ENCODE measurements around the gene FCAR.
"Not testable (repeated sequence)": the region's sequence is repeated elsewhere in the genome, so short reads cannot be mapped to it uniquely, and the experiment has no call there.

Gene FCAR

DNA sequence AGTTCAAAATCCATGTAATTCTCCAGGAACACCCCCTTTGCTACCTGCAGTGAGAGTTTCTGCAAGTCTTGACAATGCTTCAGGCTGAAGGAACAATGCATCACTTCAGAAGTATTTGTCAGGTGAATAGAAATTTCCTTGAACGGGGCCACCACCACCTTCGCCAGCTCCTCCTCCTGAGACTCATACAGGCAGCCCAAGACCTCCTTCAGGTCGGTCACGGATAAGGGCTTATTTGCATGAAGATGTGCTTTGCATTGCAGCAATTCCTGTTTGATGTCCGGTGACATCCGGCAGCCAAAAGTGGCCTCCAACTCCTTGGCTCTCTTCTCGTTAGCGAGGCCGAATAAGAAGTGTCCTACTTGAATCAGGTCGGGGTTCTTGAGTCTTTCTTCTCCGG lies 64.9 kb downstream of the FCAR start:
- no peaks in the 10 kb centered on the region for H3K9me3 ChIP-seq (ENCODE audit: insufficient read depth, low read depth, low read length)
- no peak overlapping the region for H2AFZ ChIP-seq (ENCODE audit: low read length)

DNA sequence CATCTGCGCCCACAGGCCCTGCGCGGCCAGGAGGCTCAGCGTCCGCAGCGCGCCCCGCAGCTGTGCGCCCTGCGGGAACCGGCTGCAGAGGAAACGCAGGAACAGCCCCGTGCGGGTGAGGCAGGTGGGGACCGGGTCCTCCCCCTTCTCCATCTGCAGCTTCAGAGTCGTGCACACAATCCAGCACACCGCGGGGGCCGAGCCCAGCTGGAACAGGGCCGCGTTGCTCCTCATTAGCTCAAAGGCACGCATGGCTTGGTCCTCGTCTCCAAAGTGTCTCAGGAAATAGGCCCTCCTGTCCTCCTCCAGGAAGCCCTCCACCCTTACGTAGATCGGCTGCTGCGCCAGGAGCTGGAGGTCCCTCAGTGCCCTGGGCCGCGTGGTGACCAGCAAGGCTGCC lies 65.5 kb downstream of the FCAR start:
- H3K79me2 ChIP-seq (ENCODE audit: insufficient read depth, low read length); H3K4me1 ChIP-seq (ENCODE audit: insufficient read depth, low read length, poor library complexity, severe bottlenecking); H3F3A ChIP-seq (ENCODE audit: low read depth); H3K4me2 ChIP-seq (ENCODE audit: low read depth, low read length, poor library complexity, severe bottlenecking); H3K9me3 ChIP-seq (ENCODE audit: insufficient read depth, low read depth, low read length); H3K9me2 ChIP-seq (replicated peaks; ENCODE audit: low read depth, low read length); H3K9ac ChIP-seq (ENCODE audit: low read depth, low read length, poor library complexity, severe bottlenecking); H3K36me3 ChIP-seq (ENCODE audit: insufficient read depth, low read length); H4K20me1 ChIP-seq (ENCODE audit: insufficient read depth, low read length, poor library complexity, severe bottlenecking); H3K27me3 ChIP-seq (ENCODE audit: insufficient read depth, low read length, poor library complexity, severe bottlenecking); H3K4me3 ChIP-seq (ENCODE audit: low read length, poor library complexity, severe bottlenecking); H2AFZ ChIP-seq (ENCODE audit: low read length): not testable (repeated sequence)

More for the DNA sequence above, 64.9 kb downstream of the FCAR start:
- no peaks in the 10 kb centered on the region for H4K20me1 ChIP-seq (ENCODE audit: insufficient read depth, low read length, poor library complexity, severe bottlenecking)
- H3K4me1 ChIP-seq (ENCODE audit: insufficient read depth, low read length, poor library complexity, severe bottlenecking): peaks cover 9% of the 10 kb centered on the region
- no peaks in the 10 kb centered on the region for H3K27me3 ChIP-seq (ENCODE audit: insufficient read depth, low read length, poor library complexity, severe bottlenecking)
- H3K4me2 ChIP-seq (ENCODE audit: low read depth, low read length, poor library complexity, severe bottlenecking): no peak overlapping the region
- no peaks in the 10 kb centered on the region for H3K36me3 ChIP-seq (ENCODE audit: insufficient read depth, low read length)
- H3K9me2 ChIP-seq (replicated peaks; ENCODE audit: low read depth, low read length): no peaks in the 10 kb centered on the region
- H3K9ac ChIP-seq (ENCODE audit: low read depth, low read length, poor library complexity, severe bottlenecking): no peak overlapping the region
- H3K79me2 ChIP-seq (ENCODE audit: insufficient read depth, low read length): no peaks in the 10 kb centered on the region
- no peaks in the 10 kb centered on the region for H3F3A ChIP-seq (ENCODE audit: low read depth)
- H3K4me3 ChIP-seq (ENCODE audit: low read length, poor library complexity, severe bottlenecking): no peak overlapping the region
- TF ChIP-seq, protein P1, sequence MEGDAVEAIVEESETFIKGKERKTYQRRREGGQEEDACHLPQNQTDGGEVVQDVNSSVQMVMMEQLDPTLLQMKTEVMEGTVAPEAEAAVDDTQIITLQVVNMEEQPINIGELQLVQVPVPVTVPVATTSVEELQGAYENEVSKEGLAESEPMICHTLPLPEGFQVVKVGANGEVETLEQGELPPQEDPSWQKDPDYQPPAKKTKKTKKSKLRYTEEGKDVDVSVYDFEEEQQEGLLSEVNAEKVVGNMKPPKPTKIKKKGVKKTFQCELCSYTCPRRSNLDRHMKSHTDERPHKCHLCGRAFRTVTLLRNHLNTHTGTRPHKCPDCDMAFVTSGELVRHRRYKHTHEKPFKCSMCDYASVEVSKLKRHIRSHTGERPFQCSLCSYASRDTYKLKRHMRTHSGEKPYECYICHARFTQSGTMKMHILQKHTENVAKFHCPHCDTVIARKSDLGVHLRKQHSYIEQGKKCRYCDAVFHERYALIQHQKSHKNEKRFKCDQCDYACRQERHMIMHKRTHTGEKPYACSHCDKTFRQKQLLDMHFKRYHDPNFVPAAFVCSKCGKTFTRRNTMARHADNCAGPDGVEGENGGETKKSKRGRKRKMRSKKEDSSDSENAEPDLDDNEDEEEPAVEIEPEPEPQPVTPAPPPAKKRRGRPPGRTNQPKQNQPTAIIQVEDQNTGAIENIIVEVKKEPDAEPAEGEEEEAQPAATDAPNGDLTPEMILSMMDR (conservative IDR thresholded peaks at IDR 0.05; ENCODE audit: low read length): no peak
- TF ChIP-seq EZH2phosphoT487 (IDR thresholded peaks at IDR 0.05; ENCODE audit: borderline replicate concordance): no peak
